Measurements from ENCODE around the gene ABCD4. TPM values are rescaled to one million over a fixed set of nuclear protein-coding genes. Genes with fewer than 3 reads are reported as not detected.

ABCD4 gene
- polyA plus RNA-seq, 1 donor (not counting 4 experiments of a cell fraction or from before 2014, with no cell fraction given): 12.9 TPM

DNA sequence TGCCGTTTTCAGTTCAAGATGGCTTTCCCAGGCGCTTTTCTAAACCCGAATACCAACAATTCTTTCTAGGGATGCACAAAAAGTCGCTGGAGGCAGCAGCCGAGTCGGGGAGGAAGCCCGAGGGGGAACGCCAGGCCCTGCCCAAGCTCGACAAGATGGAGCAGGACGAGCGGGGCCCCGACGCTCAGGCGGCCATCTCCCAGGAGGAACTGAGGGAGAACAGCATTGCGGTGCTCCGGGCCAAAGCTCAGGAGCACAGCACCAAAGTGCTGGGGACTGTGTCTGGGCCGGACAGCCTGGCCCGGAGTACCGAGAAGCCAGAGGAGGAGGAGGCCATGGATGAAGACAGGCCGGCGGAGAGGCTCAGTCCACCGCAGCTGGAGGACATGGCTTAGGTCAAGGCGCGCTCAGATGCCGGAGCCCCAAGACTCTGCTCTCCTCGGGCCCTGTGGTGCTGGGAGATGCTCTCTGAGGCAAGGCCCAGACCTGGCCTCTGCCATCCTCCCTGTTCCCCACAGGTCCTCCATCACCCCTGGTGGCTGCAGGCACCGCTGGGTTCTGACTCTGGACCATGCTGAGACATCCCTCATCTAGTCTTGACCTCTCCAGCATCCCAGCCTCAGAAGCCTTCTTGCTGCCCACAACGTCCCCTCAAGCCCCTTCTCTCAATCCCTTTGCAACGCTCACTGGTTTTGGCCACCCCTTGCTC is 42.1 kb downstream of the ABCD4 start:
- Histone ChIP-seq H3K9ac (ENCODE audit: control insufficient read depth, extremely low read depth, insufficient read depth, low read length) (no peak overlapping the region), H3K9me1 (ENCODE audit: control insufficient read depth, extremely low read depth, insufficient read depth, low read length) (no peaks in the 10 kb centered on the region), H3K36me3 (ENCODE audit: control insufficient read depth in 2 of 2, extremely low read depth in 1 of 2, insufficient read depth in 2 of 2, low read length in 2 of 2) (no peaks in the 10 kb centered on the region), H3K4me1 (ENCODE audit: control insufficient read depth, extremely low read depth, insufficient read depth, low read length) (peaks cover 22% of the 10 kb centered on the region), H2AFZ (ENCODE audit: control insufficient read depth, low read length) (no peak overlapping the region), H3K27ac (ENCODE audit: control insufficient read depth, insufficient read depth, low read length) (no peak overlapping the region), H4K20me1 (ENCODE audit: control insufficient read depth, extremely low read depth, insufficient read depth, low read length) (no peaks in the 10 kb centered on the region), H3K79me2 (ENCODE audit: control insufficient read depth, insufficient read depth, low read length) (no peaks in the 10 kb centered on the region), H3K4me3 (ENCODE audit: control insufficient read depth in 2 of 3, extremely low read depth in 1 of 3, insufficient read depth in 2 of 3, low read depth in 1 of 3, low read length in 3 of 3) (no peak overlapping the region), H3K4me2 (ENCODE audit: control insufficient read depth, extremely low read depth, insufficient read depth, low read depth, low read length) (peak overlapping the region; percentile 36), H3K9me3 (ENCODE audit: control insufficient read depth, low read depth, low read length) (no peaks in the 10 kb centered on the region), H3K27me3 (ENCODE audit: control insufficient read depth, extremely low read depth, insufficient read depth, low read length) (peaks cover 28% of the 10 kb centered on the region)
- dilution Hi-C loops (cut with MboI; ENCODE audit: extremely low pct_ligation_motif_present, low sequenced_read_pairs): no loop called here
- FAIRE-seq: no peak
- DNase-seq (ENCODE audit: low read depth, low spot score): no peak
- no peak for TF ChIP-seq EZH2 (IDR thresholded peaks at IDR 0.05; ENCODE audit: low read length)
- TF ChIP-seq, protein P1, sequence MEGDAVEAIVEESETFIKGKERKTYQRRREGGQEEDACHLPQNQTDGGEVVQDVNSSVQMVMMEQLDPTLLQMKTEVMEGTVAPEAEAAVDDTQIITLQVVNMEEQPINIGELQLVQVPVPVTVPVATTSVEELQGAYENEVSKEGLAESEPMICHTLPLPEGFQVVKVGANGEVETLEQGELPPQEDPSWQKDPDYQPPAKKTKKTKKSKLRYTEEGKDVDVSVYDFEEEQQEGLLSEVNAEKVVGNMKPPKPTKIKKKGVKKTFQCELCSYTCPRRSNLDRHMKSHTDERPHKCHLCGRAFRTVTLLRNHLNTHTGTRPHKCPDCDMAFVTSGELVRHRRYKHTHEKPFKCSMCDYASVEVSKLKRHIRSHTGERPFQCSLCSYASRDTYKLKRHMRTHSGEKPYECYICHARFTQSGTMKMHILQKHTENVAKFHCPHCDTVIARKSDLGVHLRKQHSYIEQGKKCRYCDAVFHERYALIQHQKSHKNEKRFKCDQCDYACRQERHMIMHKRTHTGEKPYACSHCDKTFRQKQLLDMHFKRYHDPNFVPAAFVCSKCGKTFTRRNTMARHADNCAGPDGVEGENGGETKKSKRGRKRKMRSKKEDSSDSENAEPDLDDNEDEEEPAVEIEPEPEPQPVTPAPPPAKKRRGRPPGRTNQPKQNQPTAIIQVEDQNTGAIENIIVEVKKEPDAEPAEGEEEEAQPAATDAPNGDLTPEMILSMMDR (optimal IDR thresholded peaks at IDR 0.05 in 1 of 3, IDR thresholded peaks at IDR 0.05 in 1 of 3, conservative IDR thresholded peaks at IDR 0.05 in 1 of 3; ENCODE audit: extremely low read depth in 1 of 3, insufficient read depth in 2 of 3, low read length in 3 of 3): no peak

DNA sequence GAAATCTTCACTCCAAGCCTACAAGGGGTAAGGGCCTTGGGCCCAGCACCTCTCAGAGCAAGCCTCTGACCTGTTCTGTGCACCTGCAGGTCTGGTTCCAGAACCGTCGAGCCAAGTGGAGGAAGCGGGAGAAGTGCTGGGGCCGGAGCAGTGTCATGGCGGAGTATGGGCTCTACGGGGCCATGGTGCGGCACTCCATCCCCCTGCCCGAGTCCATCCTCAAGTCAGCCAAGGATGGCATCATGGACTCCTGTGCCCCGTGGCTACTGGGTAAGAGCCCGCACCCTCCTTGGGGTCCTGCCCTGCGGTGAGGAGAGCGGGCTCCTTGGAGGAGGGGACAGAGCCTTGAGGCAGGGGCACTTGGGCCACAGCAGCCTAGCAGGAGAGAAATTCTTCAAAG is 43.2 kb downstream of the ABCD4 start:
- Histone ChIP-seq H3K27me3 (ENCODE audit: control insufficient read depth, extremely low read depth, insufficient read depth, low read length) (peaks cover 31% of the 10 kb centered on the region), H3K4me2 (ENCODE audit: control insufficient read depth, extremely low read depth, insufficient read depth, low read depth, low read length) (no peak overlapping the region), H4K20me1 (ENCODE audit: control insufficient read depth, extremely low read depth, insufficient read depth, low read length) (no peaks in the 10 kb centered on the region), H3K9me3 (ENCODE audit: control insufficient read depth, low read depth, low read length) (no peaks in the 10 kb centered on the region), H3K9me1 (ENCODE audit: control insufficient read depth, extremely low read depth, insufficient read depth, low read length) (no peaks in the 10 kb centered on the region), H3K79me2 (ENCODE audit: control insufficient read depth, insufficient read depth, low read length) (no peaks in the 10 kb centered on the region), H2AFZ (ENCODE audit: control insufficient read depth, low read length) (no peak overlapping the region), H3K36me3 (ENCODE audit: control insufficient read depth in 2 of 2, extremely low read depth in 1 of 2, insufficient read depth in 2 of 2, low read length in 2 of 2) (no peaks in the 10 kb centered on the region), H3K27ac (ENCODE audit: control insufficient read depth, insufficient read depth, low read length) (no peak overlapping the region), H3K4me3 (ENCODE audit: control insufficient read depth in 2 of 3, extremely low read depth in 1 of 3, insufficient read depth in 2 of 3, low read depth in 1 of 3, low read length in 3 of 3) (no peak overlapping the region), H3K9ac (ENCODE audit: control insufficient read depth, extremely low read depth, insufficient read depth, low read length) (no peak overlapping the region), H3K4me1 (ENCODE audit: control insufficient read depth, extremely low read depth, insufficient read depth, low read length) (peaks cover 22% of the 10 kb centered on the region)
- dilution Hi-C loops (cut with MboI; ENCODE audit: extremely low pct_ligation_motif_present, low sequenced_read_pairs): no loop called here
- DNase-seq (ENCODE audit: low read depth, low spot score) (no peak), FAIRE-seq (no peak)
- TF ChIP-seq, protein P1 (optimal IDR thresholded peaks at IDR 0.05 in 1 of 3, IDR thresholded peaks at IDR 0.05 in 1 of 3, conservative IDR thresholded peaks at IDR 0.05 in 1 of 3; ENCODE audit: extremely low read depth in 1 of 3, insufficient read depth in 2 of 3, low read length in 3 of 3): no peak
- no peak for TF ChIP-seq EZH2 (IDR thresholded peaks at IDR 0.05; ENCODE audit: low read length)
